IMR-90 (cell line): Measurements from ENCODE around the gene MTFR1L.

Experiments used
- BHLHE40 ChIP-seq: fragments of 150-350 bp; IDR thresholded peaks from 2 replicates; pipeline ENCODE4 v1.6.1; 2016; ENCODE audit warnings: mild to moderate bottlenecking, low read depth, low read length
- CEBPB ChIP-seq: IDR thresholded peaks from 2 replicates; pipeline ENCODE4 v1.6.1; 2012; ENCODE audit warnings: low read depth, low read length, improper control_type of control experiment
- CHD1 ChIP-seq: IDR thresholded peaks from 2 replicates; pipeline ENCODE4 v1.6.1; 2012; ENCODE audit warnings: low read depth, low read length, improper control_type of control experiment
- ELK1 ChIP-seq: fragments of 150-350 bp; IDR thresholded peaks from 2 replicates; pipeline ENCODE4 v1.6.1; 2016; ENCODE audit warnings: low read depth, mild to moderate bottlenecking, low read length, moderate library complexity, borderline replicate concordance
- FOS ChIP-seq: fragments of 150-350 bp; IDR thresholded peaks from 2 replicates; pipeline ENCODE4 v1.6.1; 2016; ENCODE audit warnings: low read depth, low read length
- POLR2A ChIP-seq: IDR thresholded peaks from 2 replicates; pipeline ENCODE4 v1.6.1; 2012; ENCODE audit warnings: mild to moderate bottlenecking, low read depth, low read length
- RCOR1 ChIP-seq: IDR thresholded peaks from 2 replicates; pipeline ENCODE4 v1.6.1; 2012; ENCODE audit warnings: mild to moderate bottlenecking, low read length, improper control_type of control experiment; ENCODE audit not compliant: insufficient replicate concordance
- RFX5 ChIP-seq: IDR thresholded peaks from 2 replicates; pipeline ENCODE4 v1.8.0; 2012; ENCODE audit warnings: low read depth, mild to moderate bottlenecking, low read length, moderate library complexity
- SMC3 ChIP-seq: fragments of 150-350 bp; IDR thresholded peaks from 2 replicates; pipeline ENCODE4 v1.6.1; 2016; ENCODE audit warnings: low read depth, mild to moderate bottlenecking, antibody characterized with exemption, low read length, moderate library complexity
- TF ChIP-seq, protein P1 (sequence below): conservative IDR thresholded peaks from 2 replicates; pipeline ENCODE4 v1.5.1; 2012; ENCODE audit warnings: mild to moderate bottlenecking, low read depth, low read length, improper control_type of control experiment
- TF ChIP-seq, protein P2 (sequence below): fragments of 150-350 bp; IDR thresholded peaks from 2 replicates; pipeline ENCODE4 v1.6.1; 2017; ENCODE audit warnings: mild to moderate bottlenecking, antibody characterized with exemption, low read length, low read depth

DNA sequence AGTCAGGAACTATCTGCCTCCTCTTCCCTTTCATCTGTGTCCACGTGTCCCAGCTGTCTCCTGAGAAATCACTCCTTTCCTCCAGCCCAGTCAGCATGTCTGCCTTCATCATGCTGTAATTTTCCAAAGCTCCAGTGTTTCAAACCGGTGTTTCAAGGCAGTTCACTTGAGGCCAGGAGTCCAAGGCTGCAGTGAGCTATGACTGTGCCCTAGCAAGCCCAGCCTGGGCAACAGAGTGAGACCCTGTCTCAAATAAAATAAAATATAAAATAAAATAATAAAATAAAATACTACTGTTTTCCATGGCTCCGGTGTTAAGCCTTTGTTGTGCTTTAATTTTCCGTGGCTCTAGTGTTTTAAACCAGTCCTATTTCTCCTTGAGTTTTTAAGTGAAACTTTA, 27.6 kb upstream of the MTFR1L start:
- TF ChIP-seq POLR2A: no peak
- TF ChIP-seq RCOR1: no peak
- TF ChIP-seq, protein P1, sequence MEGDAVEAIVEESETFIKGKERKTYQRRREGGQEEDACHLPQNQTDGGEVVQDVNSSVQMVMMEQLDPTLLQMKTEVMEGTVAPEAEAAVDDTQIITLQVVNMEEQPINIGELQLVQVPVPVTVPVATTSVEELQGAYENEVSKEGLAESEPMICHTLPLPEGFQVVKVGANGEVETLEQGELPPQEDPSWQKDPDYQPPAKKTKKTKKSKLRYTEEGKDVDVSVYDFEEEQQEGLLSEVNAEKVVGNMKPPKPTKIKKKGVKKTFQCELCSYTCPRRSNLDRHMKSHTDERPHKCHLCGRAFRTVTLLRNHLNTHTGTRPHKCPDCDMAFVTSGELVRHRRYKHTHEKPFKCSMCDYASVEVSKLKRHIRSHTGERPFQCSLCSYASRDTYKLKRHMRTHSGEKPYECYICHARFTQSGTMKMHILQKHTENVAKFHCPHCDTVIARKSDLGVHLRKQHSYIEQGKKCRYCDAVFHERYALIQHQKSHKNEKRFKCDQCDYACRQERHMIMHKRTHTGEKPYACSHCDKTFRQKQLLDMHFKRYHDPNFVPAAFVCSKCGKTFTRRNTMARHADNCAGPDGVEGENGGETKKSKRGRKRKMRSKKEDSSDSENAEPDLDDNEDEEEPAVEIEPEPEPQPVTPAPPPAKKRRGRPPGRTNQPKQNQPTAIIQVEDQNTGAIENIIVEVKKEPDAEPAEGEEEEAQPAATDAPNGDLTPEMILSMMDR: no peak
- TF ChIP-seq, protein P2, sequence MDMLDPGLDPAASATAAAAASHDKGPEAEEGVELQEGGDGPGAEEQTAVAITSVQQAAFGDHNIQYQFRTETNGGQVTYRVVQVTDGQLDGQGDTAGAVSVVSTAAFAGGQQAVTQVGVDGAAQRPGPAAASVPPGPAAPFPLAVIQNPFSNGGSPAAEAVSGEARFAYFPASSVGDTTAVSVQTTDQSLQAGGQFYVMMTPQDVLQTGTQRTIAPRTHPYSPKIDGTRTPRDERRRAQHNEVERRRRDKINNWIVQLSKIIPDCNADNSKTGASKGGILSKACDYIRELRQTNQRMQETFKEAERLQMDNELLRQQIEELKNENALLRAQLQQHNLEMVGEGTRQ: no peak
- TF ChIP-seq BHLHE40: no peak
- TF ChIP-seq CEBPB: no peak
- TF ChIP-seq FOS: no peak
- TF ChIP-seq CHD1: no peak
- TF ChIP-seq SMC3: no peak
- no peak for TF ChIP-seq ELK1
- TF ChIP-seq RFX5: no peak
